Central memory CD4-positive, alpha-beta T cell (primary cell): Measurements from ENCODE around the gene FGD5.

ENCODE experiments used
- DNase-seq: peaks from one replicate; pipeline ENCODE4 v3.0.0; 2022

FGD5 gene

GRCh38 chr3:14788644-14789043 is 30.1 kb upstream of the FGD5 start:
- DNase-seq, result no peak

- no peak for DNase-seq
Observed at GRCh38 chr3:14789221-14789620, 29.5 kb upstream of the FGD5 start.

- no peak for DNase-seq
Observed at GRCh38 chr3:14789640-14790285, 29.0 kb upstream of the FGD5 start.

GRCh38 chr3:14791343-14791945 is 27.3 kb upstream of the FGD5 start:
- peak; percentile 35 for DNase-seq

- no peak for DNase-seq
Observed at GRCh38 chr3:14792691-14793121, 26.1 kb upstream of the FGD5 start.

GRCh38 chr3:14793126-14793857 is 25.5 kb upstream of the FGD5 start:
- no peak for DNase-seq

- DNase-seq, result no peak
Observed at GRCh38 chr3:14793858-14794234, 24.9 kb upstream of the FGD5 start.

GRCh38 chr3:14794435-14794834 is 24.3 kb upstream of the FGD5 start:
- no peak for DNase-seq

GRCh38 chr3:14795996-14796395 is 22.8 kb upstream of the FGD5 start:
- DNase-seq, result no peak

- no peak for DNase-seq
Observed at GRCh38 chr3:14796403-14797077, 22.2 kb upstream of the FGD5 start.

GRCh38 chr3:14797731-14798130 is 21.0 kb upstream of the FGD5 start:
- no peak for DNase-seq

GRCh38 chr3:14798231-14798630 is 20.5 kb upstream of the FGD5 start:
- no peak for DNase-seq

GRCh38 chr3:14799146-14799545 is 19.6 kb upstream of the FGD5 start:
- no peak for DNase-seq

- DNase-seq, result no peak
Observed at GRCh38 chr3:14801031-14801430, 17.7 kb upstream of the FGD5 start.

- no peak for DNase-seq
Observed at GRCh38 chr3:14801668-14802380, 16.9 kb upstream of the FGD5 start.

GRCh38 chr3:14802381-14802731 is 16.4 kb upstream of the FGD5 start:
- no peak for DNase-seq

GRCh38 chr3:14803101-14803980 is 15.4 kb upstream of the FGD5 start:
- no peak for DNase-seq

GRCh38 chr3:14803981-14804834 is 14.6 kb upstream of the FGD5 start:
- no peak for DNase-seq

GRCh38 chr3:14804835-14805780 is 13.7 kb upstream of the FGD5 start:
- no peak for DNase-seq
